DMS 273 (cell line): ENCODE measurements around the gene HPN.

Experiments
- DNase-seq: peaks from one replicate; lab custom pipeline; 2025; ENCODE audit not compliant: unreplicated experiment; lab: John Stamatoyannopoulos, UW

HPN gene

GRCh38 chr19:35060160-35060855 is 18.8 kb downstream of the HPN start:
- DNase-seq = no peak

GRCh38 chr19:35061583-35062373 is 20.3 kb downstream of the HPN start:
- DNase-seq = no peak

DNA sequence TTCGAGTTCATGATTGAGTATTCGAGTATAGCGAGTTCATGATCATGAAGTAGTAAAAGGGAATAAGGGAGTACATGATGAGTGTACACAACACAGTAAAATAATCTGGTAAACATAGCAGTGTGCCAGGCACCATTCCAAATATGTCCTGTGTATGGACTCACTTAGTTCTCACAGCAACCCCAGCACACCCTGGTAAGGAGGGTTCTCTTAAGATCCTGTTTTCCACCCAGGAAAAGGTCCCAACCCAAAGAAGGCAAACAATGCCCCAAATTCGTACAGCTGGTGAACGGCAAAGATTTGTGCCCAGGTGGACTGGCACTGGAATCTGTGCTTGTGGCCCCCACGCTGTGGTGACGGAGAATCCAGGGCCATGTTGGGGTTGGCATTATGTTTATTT is 21.4 kb downstream of the HPN start:
- no peak for DNase-seq

- DNase-seq = peak; percentile 38
Observed at GRCh38 chr19:35063940-35064818, 22.7 kb downstream of the HPN start.

GRCh38 chr19:35065574-35065973 is 24.1 kb downstream of the HPN start:
- DNase-seq = no peak

DNA sequence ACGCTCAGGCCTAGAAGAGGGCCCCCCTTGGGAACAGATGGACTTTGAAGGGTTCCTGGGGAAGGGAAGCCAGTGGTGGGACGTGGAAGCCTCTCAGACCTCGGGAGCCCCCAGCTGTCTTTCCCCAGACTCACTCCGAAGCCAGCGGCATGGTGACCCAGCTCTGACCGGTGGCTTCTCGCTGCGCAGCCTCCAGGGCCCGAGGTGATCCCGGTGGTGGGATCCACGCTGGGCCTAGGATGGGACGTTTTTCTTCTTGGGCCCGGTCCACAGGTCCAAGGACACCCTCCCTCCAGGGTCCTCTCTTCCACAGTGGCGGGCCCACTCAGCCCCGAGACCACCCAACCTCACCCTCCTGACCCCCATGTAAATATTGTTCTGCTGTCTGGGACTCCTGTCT is 24.6 kb downstream of the HPN start:
- no peak for DNase-seq

DNA sequence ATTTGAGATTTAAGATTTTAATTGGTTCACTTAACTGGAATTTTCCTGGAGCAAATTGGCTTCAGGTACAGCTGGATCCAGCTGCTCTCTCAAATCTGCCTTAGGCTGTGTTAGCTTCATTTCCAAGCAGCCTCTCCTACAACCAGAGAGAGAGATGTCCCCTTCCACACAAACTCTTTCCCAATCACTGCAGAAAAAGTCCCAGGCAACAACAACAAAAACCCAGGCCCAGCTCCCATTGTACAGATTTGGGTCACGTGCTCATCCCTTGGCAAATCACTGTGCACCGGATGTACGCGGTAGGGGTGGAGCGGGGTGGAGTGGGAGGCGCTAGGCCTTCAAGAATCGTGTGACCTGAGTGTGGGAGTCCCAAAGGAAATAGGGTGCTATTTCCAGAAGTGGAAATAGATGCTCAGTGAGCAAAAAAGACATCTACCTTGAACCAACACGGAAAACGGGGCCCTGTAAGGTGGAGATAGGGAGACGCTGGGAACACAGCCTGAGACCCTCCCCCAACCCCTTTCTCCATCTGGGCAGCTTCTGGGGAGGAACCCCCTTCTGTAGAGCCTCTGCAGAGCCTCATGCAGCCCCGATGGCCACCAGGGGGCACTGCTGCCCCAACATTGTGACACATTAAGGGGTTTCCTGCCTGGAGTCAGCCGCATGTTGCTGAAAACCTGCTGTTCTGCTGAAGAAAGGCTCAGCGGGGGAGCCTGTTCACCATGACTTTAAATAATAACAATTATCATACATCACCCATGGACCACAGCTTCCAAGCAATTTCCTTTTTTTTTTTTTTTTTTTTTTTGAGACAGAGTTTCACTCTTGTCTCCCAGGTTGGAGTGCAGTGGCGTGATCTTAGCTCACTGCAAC is 25.4 kb downstream of the HPN start:
- peak; percentile 96 for DNase-seq

GRCh38 chr19:35068941-35069634 is 27.6 kb downstream of the HPN start:
- no peak for DNase-seq

DNA sequence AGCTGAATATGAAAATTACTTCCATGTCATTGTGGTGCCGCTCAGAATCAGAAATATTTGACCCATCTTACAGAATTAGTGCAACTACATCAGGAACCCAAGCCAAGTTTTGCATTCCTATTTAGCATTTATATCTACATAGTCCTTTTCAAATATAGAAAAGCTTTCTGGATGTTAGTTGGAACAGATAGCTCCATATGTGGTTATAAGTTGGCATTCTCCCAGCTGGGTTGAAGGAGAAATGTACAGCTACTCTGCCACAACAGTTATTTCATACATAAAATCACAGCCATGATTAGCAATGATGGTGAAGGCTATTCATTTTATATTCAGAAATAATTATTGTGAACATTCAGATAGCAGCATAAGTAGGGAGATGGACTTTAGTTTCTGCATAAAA is 28.2 kb downstream of the HPN start:
- DNase-seq = peak; percentile 39

- DNase-seq = no peak
Observed at GRCh38 chr19:35070471-35070870, 28.9 kb downstream of the HPN start.

- DNase-seq = no peak
Observed at GRCh38 chr19:35073516-35073915, 32.0 kb downstream of the HPN start.

- DNase-seq = no peak
Observed at GRCh38 chr19:35073941-35074340, 32.4 kb downstream of the HPN start.

DNA sequence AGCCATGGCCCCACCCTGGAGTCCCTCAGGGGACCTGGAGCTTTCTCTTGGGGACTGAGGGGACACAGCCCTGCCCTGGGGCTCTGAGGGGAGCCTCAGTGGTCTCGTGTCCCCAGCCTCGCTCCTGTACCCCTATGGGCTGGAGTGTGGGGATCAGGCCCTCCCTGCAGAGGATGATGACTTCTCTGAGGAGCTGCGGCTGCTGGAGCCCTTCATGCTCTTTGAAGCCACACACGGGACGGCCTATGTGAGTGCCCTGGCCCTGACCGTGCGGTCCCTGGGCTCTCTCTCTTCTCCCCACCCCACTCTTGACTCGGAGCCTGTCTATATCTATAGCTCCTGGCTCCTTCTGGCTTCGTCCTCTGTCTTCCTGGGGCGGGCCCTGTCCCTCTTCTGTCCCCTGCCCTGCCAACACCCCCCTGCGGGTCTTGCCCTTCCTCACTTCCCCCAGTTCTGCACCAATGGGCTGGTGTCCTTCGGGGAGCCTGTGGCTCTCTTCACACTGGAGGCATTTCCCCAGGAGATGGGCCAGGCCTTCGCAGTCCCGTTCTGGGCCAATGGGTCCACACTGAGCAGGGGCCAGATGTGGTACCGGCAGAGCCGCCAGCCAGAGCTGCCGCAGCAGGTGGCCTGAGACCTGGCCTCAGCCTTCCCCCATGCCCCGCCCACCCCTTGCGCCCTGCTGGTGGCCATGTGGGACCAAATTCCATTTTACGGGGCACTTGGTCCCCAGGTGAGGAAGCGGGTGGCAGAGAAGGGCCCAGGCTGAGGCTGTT is 33.1 kb downstream of the HPN start:
- DNase-seq = no peak

GRCh38 chr19:35075202-35076025 is 33.9 kb downstream of the HPN start:
- no peak for DNase-seq

- no peak for DNase-seq
Observed at GRCh38 chr19:35076026-35076370, 34.5 kb downstream of the HPN start.

DNA sequence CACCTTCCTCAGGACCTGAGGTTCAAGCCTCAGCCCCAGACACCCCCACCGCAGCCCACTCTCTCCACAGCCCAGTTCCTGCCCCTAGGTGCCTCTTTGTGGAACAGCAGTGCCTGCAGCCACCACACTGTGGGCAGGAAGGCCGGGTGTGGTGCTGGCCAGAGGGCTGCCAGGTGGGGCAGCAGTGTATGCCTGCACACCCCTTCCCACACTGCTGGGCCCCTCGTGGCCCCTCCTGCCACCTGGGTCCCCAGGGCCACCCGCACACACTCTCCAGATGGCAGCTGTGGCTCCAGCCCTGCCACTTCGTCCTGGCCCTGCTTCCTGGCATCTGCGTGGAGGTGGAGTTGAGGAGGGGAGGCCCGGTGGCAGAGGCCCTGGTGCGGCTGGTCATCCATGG is 35.1 kb downstream of the HPN start:
- DNase-seq = peak; percentile 28

DNA sequence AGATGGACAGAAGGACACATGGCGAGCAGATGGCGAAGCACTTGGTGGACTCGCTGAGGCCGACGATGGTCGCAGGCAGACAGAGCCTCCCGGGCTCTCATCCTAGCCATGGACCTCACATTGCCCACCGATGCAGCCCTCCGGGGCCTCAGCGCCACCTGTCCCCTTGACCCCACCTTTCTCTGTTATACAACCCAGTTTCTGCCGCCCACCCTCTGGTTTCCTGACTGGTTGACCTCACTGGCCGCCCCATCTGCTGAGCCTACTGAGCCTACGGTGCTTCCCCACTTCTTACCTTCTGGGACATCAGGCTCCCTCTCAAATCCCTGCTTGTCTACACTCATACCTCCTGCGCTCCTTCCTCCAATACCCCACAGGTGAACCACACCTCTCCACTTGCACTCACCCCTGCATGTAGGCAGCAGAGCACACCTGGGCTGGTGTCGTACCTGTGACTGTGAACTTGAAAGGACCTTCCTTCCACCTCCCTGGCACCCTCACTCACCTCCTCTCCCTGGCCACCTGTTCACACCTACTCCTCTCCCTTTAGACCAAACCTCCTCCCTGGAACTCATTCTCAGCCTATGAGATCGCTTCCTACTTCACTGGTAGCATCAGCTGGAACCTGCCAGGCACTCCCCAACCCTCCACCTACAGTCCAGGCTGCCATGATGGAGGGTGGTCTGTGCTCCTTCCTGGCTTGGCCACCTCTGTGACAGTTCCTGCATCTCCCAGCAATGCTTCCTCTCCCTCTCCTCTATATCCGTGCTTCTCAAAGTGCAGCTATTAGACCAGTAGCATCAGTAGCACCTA is 36.1 kb downstream of the HPN start:
- peak; percentile 26 for DNase-seq

DNA sequence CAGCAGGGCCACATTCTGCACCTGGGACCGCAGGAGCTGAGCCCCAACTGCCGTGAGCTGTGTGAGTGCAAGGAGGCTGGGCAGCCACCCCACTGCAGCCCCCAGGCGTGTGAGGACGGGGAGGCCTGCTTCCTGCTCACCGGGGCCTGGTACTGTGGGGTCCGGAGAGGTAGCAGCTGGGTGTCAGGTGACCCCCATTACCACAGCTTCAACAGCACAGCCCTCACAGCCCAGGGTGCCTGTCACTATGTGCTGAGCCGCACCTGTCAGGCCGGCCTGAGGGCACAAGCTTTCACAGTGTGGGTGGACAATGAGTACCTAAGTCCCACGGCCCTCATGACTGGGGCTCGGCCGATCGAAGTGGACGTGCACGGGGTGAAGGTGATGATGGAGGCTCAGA is 38.3 kb downstream of the HPN start:
- DNase-seq = no peak
